Hematopoietic multipotent progenitor cell (in vitro differentiated cells): Measurements from ENCODE around the gene TRMT112. TPM values are rescaled to one million over a fixed set of nuclear protein-coding genes. Genes with fewer than 3 reads are reported as not detected.
"Not testable (repeated sequence)": the region's sequence is repeated elsewhere in the genome, so short reads cannot be mapped to it uniquely, and the experiment has no call there.

Experiments
- DNase-seq, 3 donors: peaks; one replicate each; pipeline ENCODE4 v3.0.0-alpha.2; 2011 to 2015; ENCODE audit warnings: low read depth in 2 of 3, low spot score in 2 of 3
- total RNA-seq: library from RNA; depleted of rRNA; stranded (reverse); fragments of >200 nt; gene quantifications from one replicate; pipeline ENCODE4 v1.2.3, GENCODE V29; 2012

TRMT112 gene
- total RNA-seq, 1 donor: 203 TPM

DNA sequence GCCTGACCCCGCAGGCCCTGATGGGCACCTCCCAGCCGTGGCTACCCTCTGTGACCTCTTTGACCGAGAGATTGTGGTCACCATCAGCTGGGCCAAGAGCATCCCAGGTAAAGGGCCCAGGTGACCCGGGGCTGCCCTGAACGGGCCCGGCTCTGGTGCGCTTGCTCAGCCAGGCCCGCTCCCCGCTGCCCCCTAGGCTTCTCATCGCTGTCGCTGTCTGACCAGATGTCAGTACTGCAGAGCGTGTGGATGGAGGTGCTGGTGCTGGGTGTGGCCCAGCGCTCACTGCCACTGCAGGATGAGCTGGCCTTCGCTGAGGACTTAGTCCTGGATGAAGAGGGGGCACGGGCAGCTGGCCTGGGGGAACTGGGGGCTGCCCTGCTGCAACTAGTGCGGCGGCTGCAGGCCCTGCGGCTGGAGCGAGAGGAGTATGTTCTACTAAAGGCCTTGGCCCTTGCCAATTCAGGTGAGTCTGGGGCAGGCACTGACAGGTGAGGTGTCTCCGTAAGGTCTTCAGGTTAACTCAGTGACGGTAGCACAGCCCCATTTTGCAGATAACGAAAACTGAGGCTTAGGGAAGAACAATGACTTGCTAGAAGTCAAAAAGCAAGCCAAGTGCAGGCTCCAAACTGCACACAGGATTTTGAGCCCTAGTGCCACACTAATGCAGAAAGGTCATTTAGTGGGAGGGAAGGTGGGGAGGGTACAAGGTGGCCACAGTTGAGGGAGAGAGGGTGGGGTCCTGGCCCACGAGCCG lies 2.4 kb downstream of the TRMT112 start:
- no peak for DNase-seq

DNA sequence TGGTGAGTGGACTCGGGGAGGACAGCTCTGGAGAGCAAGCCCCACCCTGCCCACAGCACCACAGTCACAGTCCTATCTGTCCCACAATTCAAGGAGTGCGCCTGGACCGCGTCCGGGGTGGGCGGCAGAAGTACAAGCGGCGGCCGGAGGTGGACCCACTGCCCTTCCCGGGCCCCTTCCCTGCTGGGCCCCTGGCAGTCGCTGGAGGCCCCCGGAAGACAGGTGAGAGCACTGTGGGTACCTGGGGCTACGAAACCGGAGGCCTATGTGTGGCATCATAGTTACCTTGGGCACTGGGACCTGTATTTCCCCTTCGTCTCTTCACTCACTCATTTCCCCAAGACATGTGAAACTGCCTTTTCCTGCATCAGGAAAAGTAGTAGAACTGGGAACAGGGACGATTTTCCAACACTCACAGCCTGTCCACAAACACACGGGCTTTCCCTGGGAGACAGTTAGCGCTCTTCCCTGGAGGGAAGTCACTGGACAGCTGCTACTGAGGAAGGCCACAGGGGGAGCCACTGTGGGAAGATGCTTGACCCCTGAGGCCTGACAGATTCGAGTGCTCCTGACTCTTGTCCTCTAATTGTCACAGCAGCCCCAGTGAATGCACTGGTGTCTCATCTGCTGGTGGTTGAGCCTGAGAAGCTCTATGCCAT lies 3.1 kb downstream of the TRMT112 start:
- no peak for DNase-seq

DNA sequence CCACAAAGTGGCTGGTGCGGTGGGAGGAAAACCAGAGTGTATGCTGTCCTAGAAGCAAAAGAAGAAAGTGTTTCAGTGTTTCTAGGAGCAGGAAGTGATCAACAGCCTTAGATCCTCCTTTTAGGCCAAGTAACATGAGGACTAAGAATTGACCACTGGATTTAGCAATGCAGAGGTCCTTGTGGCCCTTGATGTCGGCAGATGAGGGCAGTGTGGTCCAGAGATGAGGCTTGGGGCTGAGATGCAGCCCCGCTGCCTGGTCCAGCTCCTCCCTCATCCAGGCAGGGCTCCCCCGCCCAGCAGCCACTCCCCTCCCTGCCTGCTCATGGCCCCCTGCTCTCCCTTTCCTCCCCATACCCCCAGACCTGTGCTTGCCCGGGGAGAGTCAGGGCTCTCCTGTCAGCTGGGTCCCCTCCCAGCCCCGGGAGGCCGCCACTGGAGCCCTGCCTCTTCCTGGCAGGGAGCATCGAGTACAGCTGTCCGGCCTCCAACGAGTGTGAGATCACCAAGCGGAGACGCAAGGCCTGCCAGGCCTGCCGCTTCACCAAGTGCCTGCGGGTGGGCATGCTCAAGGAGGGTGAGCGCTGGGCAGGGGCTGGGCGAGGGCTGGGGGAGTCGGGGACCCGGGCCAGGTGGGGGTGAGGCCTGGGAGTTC lies 3.7 kb downstream of the TRMT112 start:
- no peak for DNase-seq

DNA sequence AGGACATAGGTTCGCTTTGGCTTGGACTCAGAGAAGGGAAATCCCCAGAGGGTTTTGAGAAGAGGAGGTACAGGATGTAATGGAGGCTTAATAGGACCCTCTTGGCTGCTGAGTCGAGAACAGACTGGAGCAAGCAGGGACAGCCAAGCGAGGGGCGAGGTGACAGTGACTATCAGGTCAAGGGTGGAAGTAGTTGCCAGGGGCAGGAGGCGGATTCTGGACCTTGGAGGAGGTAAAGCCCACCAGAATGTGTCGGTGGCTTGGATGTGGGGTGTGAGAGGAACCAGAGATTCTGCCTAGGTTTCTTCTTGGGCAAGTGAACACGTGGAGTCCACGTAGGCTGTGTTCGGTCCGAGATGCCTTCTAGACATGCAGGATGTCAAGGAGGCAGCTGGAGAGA lies 4.4 kb downstream of the TRMT112 start:
- DNase-seq: no peak

DNA sequence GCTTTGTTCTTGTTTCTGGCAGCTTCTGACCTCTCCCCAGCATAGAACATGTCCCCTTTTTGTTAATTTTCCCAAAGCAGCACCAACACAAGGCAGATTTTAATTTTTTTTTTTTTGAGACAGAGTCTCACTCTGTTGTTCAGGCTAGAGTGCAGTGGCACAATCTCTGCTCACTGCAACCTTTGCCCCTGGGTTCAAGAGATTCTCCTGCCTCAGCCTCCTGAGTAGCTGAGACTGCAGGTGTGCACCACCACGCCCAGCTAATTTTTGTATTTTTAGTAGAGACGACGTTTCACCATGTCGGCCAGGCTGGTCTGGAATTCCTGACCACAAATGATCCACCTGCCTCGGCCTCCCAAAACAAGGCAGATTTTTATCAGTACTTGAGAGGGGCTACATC lies 9.6 kb downstream of the TRMT112 start:
- DNase-seq: not testable (repeated sequence)

- no peak for DNase-seq
Measured at GRCh38 chr11:64306876-64307622, 10.3 kb downstream of the TRMT112 start.

DNA sequence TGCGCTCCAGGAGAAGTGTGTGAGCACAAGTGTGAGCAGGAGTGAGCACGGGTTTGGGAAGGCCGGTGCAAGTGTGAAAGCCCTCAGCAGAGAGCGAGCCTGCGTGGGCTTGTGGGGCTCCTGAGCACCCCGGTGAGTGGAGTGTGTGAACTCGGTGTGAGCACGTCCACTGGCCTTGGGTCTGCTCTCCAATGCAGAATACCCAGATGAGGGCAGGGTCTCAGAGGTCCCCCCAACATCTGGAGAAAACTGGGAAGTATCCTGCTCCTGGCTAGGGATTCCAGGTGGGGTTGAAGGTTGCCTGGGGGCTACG lies 10.8 kb downstream of the TRMT112 start:
- no peak for DNase-seq

GRCh38 chr11:64305691-64306562 lies 11.4 kb downstream of the TRMT112 start:
- peak in 2 of 3 donors; percentile 62 to 70 for DNase-seq

GRCh38 chr11:64305075-64305690 lies 12.2 kb downstream of the TRMT112 start, which contains the start of gene ESRRA:
TSS of gene ESRRA (plus strand) at chr11:64305524. CDS start at chr11:64307180, 1,656 bp downstream.
- peak; percentile 98 to 99 (median 99) for DNase-seq

- DNase-seq: peak; percentile 82 to 92 (median 88)
Measured at GRCh38 chr11:64304316-64305072, 12.9 kb downstream of the TRMT112 start.

- no peak for DNase-seq
Measured at GRCh38 chr11:64304032-64304315, 13.4 kb downstream of the TRMT112 start.

DNA sequence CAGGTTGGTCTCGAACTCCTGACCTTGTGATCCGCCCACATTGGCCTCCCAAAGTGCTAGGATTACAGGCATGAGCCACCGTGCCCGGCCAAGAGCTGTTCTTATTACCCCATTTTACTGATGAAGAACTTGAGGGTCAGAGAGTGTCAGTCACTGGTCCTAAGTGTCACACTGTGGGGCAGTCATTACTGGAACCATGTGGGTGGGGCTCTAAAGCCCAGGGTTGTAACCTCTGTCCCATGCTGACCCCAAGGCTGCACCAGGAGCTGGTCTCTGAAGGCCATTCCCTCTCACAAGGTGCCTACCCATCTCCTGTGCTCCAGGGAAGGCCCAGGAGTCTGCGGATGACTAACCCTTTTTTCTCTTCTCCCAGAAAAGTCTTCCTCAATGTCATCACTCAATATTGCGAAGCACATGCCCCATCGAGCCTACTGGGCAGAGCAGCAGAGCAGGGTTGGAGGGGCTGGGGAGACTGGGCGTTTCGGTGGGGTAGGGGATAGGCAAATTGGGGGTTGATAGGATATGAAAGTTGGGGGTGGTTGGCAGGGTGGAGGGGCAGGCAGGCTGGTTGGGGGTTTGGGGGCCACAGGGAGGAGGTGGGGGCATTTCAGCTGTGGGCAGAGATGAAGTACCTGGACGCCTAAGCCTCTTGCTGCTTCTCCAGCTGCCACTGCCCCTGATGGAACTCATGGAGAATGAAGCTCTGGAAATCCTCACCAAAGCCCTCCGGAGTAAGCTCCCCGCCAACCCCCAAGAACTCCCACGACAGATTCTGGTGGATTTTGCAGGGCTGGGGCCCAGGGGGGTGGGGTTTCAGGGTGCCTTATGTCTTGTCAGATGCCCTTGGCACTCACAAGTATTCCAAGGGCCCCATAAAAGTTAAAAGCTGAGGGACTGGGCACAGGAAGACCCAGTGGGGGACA lies 14.0 kb downstream of the TRMT112 start:
- DNase-seq: no peak

GRCh38 chr11:64299847-64300648 lies 17.3 kb downstream of the TRMT112 start, which contains the start of gene CATSPERZ:
TSS of gene CATSPERZ (plus strand) at chr11:64300358. CDS start at chr11:64300411, 53 bp downstream.
- peak in 1 of 3 donors; percentile 17 for DNase-seq

DNA sequence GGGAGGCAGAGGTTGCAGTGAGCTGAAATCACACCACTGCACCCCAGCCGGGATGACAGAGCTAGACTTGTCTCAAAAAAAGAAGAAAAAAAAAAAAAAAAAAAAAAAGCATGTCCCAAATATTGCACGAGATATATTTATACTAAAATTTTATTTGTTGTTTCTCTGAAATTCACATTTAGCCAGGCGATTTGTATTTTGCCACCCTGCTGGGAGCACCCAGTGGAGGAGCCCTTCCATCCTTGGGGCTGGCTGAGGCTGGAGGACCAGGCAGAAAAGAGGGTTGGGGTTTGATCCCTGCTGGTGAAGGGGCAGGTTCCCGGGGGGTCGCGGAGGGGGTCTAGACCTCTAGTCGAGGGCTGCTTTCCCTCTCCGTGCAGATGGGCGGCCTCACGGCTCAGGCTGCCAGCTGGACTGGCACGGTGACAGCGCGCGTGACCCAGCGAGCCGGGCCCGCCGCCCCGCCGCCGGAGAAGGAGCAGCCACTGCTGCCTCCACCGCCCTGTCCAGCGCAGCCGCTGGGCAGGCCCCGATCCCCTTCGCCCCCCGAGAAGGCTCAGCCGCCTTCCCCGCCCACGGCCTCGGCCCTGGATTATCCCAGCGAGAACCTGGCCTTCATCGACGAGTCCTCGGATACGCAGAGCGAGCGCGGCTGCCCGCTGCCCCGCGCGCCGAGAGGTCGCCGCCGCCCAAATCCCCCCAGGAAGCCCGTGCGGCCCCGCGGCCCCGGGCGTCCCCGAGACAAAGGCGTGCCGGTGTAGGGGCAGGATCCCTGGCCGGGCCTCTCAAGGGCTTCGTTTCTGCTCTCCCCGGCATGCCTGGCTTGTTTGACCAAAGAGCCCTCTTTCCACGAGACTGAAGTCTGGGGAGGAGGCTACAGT lies 18.2 kb downstream of the TRMT112 start:
- peak in 1 of 3 donors; percentile 44 for DNase-seq

DNA sequence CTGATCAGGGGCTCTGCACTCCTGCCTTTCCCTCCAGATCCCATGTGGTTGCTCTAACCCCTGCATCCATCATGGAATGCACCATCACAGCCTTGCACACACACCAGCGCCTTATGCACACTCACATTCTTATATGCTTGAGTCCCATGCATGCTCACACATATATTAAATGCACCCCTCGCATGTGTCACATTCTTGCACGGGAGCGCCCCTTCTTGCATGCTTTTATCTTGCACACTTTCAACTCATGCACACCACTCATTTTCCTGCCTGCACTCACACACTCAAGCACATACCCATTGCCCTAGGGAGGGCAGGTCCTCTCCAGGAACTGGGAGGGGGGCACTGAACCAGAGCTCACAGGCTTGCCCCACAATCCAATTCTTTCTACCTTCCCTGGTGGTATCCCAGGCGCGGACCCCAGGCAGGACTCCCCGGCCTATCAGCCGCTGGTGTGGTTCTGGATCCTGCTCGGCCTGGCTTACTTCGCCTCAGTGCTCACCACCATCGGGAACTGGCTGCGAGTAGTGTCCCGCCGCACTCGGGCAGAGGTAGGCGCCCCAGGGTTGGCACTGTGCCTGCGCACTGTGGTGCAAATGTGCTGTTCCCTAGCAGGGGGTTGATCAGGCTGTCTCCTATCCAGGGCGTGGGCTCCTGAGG lies 19.5 kb downstream of the TRMT112 start:
- peak in 1 of 3 donors; percentile 38 for DNase-seq
